Smooth muscle cell of the umbilical artery (primary cell): ENCODE results near the gene CRHBP. TPM values are rescaled to one million over a fixed set of nuclear protein-coding genes. Genes with fewer than 3 reads are reported as not detected.

ENCODE experiments used
- total RNA-seq: library from RNA; depleted of rRNA; stranded (reverse); fragments of >200 nt; gene quantifications from 2 replicates; pipeline ENCODE4 v1.2.3, GENCODE V29; 2014

The CRHBP gene
- not detected in 2 replicates for total RNA-seq

GRCh38 chr5:76952795-76953536 is at the start of gene CRHBP:
CRHBP (plus strand) TSS chr5:76953045; CDS start chr5:76953135, 90 bp downstream.

Other genes starting within 250 kb of the CRHBP start
- 15.4 and 32.6 TPM in 2 replicates for gene F2R, start 236.9 kb upstream of the CRHBP start, total RNA-seq
- 4.8 and 15.1 TPM in 2 replicates for gene F2RL1, start 134.0 kb upstream of the CRHBP start, total RNA-seq
- not detected in 2 replicates for gene S100Z, start 103.0 kb upstream of the CRHBP start, total RNA-seq
- 25.8 and 31.2 TPM in 2 replicates for gene AGGF1, start 77.4 kb downstream of the CRHBP start, total RNA-seq
- 1.3 and 1.5 TPM in 2 replicates for gene ZBED3, start 134.2 kb downstream of the CRHBP start, total RNA-seq